ENCODE measurements around the gene UNC45A. TPM values are rescaled to one million over a fixed set of nuclear protein-coding genes. Genes with fewer than 3 reads are reported as not detected.
A peak's percentile ranks its signal among the peaks of the same experiment; 100 is the strongest.

UNC45A gene
- total and polyA plus RNA-seq, 2 of the 13 experiments (the other 11 are each of a cell fraction or from before 2014, with no cell fraction given) = 33.8 to 39.7 TPM

- TF ChIP-seq ETS1 (CRISPR knock-in tag; IDR thresholded peaks at IDR 0.05) = no peak
- no peak for TF ChIP-seq MAFG (CRISPR knock-in tag; IDR thresholded peaks at IDR 0.05)
- TF ChIP-seq TAF1 (CRISPR knock-in tag; IDR thresholded peaks at IDR 0.05) = peak; percentile 75; the same call in 1 of the 2 replicates
- no peak for TF ChIP-seq ZNF335 (CRISPR knock-in tag; IDR thresholded peaks at IDR 0.05)
- no peak for TF ChIP-seq ZNF460 (CRISPR knock-in tag; IDR thresholded peaks at IDR 0.05; ENCODE audit: borderline replicate concordance)
- TF ChIP-seq DMAP1 (CRISPR knock-in tag; IDR thresholded peaks at IDR 0.05) = 0 out of 2 replicates have a peak, but pooled peaks have one; percentile 53
- no peak for TF ChIP-seq RERE (CRISPR knock-in tag; IDR thresholded peaks at IDR 0.05; ENCODE audit: low read depth)
- peak; percentile 6 for TF ChIP-seq TEAD3 (CRISPR knock-in tag; optimal IDR thresholded peaks at IDR 0.05; ENCODE audit: borderline replicate concordance)
- peak; percentile 48; the same call in 1 of the 2 replicates for TF ChIP-seq KMT2A (CRISPR knock-in tag; IDR thresholded peaks at IDR 0.05)
- TF ChIP-seq THRA (CRISPR knock-in tag; IDR thresholded peaks at IDR 0.05; ENCODE audit: borderline replicate concordance) = peak; percentile 41; the same call in 1 of the 2 replicates
- TF ChIP-seq JUND (CRISPR knock-in tag; IDR thresholded peaks at IDR 0.05) = no peak
- TF ChIP-seq ZBTB14 (CRISPR knock-in tag; IDR thresholded peaks at IDR 0.05) = no peak
- peak; percentile 41; the same call in 1 of the 2 replicates for TF ChIP-seq IKZF5 (CRISPR knock-in tag; IDR thresholded peaks at IDR 0.05)
- no peak for TF ChIP-seq ZNF552 (CRISPR knock-in tag; IDR thresholded peaks at IDR 0.05; ENCODE audit: borderline replicate concordance)
- TF ChIP-seq ZNF543 (CRISPR knock-in tag; IDR thresholded peaks at IDR 0.05) = peak; percentile 48; the same call in 1 of the 2 replicates
- no peak for TF ChIP-seq NR2C2 (CRISPR knock-in tag; IDR thresholded peaks at IDR 0.05; ENCODE audit: borderline replicate concordance)
- TF ChIP-seq ZNF674 (CRISPR knock-in tag; IDR thresholded peaks at IDR 0.05; ENCODE audit: low read depth) = no peak
- TF ChIP-seq ZFP90 (CRISPR knock-in tag; IDR thresholded peaks at IDR 0.05; ENCODE audit: borderline replicate concordance) = 0 out of 2 replicates have a peak, but pooled peaks have one; percentile 38
Observed at GRCh38 chr15:90893175-90894090, 41.7 kb upstream of the UNC45A start (continued).

Measured in HepG2 (cell line).